HG03439 (cell line): ENCODE measurements around the gene GTF3C2.
"Not testable (repeated sequence)": the region's sequence is repeated elsewhere in the genome, so short reads cannot be mapped to it uniquely, and the experiment has no call there.

Source experiments
- ATAC-seq: cut with Tn5 transposase; IDR thresholded peaks from one replicate; pipeline ENCODE4 v1.9.1; 2021; ENCODE audit warnings: mild to moderate bottlenecking, moderate library complexity; ENCODE audit not compliant: unreplicated experiment

Gene GTF3C2

DNA sequence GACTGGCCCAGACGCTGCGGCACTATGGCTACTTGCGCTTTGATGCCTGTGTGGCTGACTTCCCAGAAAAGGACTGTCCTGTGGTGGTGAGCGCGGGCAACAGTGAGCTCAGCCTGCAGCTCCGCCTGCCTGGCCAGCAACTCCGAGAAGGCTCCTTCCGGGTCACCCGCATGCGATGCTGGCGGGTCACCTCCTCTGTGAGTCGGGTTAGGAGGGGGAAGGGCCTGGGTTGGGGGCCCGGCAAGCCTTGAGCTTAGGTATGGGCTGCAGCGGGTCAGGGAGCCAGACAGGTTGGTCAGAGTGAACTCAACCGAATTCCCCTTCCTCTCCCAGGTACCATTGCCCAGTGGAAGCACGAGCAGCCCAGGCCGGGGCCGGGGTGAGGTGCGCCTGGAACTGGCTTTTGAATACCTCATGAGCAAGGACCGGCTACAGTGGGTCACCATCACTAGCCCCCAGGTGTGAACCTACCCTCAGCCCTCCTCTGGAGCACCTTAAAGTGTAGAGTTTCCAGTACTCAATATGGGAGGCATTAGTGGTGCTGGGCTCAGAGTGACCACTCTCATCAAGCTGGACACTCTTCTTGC is 19.0 kb upstream of the GTF3C2 start:
- no peak for ATAC-seq

DNA sequence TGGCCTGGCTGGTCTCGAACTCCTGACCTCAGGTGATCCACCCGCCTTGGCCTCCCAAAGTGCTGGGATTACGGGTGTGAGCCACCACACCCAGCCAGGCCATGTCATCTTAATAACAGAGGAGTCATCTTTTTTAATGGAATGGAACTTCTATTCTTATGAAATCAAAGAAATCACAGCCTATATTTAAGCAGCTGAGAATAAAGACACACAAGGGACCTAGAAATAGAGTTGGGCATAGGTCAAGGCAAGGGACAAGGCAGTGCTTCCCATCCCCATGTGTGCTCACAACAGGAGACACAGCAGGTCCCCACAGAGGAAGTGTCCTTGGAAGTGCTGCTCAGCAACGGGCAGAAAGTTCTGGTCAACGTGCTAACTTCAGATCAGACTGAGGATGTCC is 17.0 kb upstream of the GTF3C2 start:
- ATAC-seq = no peak

GRCh38 chr2:27372937-27373336 is 16.4 kb upstream of the GTF3C2 start:
- ATAC-seq = no peak

- ATAC-seq = peak; percentile 2
Measured at GRCh38 chr2:27370816-27371620, 14.5 kb upstream of the GTF3C2 start.

GRCh38 chr2:27370026-27370815 is 13.7 kb upstream of the GTF3C2 start, which contains the start of the genes EIF2B4 and SNX17:
TSS of gene EIF2B4 (minus strand) at chr2:27370338. CDS start at chr2:27370314, 24 bp downstream.
TSS of gene SNX17 (plus strand) at chr2:27370616. CDS start at chr2:27370744, 128 bp downstream.
- ATAC-seq = peak; percentile 89

- no peak for ATAC-seq
Measured at GRCh38 chr2:27369471-27370025, 13.0 kb upstream of the GTF3C2 start.

DNA sequence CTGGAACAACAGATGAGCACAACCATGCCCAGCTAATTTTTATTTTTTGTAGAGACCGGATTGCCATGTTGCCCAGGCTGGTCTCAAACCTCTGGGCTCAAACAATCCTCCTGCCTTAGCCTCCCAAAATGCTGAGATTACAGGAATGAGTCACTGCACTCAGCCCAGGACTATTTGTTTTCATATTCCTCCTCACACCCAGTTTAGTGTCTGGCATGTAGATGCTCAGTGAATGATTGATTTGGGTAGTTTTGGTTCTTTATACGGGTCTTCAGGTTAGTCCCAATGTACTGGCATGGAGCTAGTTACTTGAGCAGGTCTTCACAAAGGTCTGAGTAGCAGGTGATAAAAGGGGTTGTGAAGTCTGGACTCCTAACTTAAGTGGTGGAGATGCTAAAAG is 7.4 kb upstream of the GTF3C2 start:
- no peak for ATAC-seq

GRCh38 chr2:27362678-27363420 is 6.3 kb upstream of the GTF3C2 start:
- no peak for ATAC-seq

- ATAC-seq = peak; percentile 36
Measured at GRCh38 chr2:27356056-27356381, 545 bp downstream of the GTF3C2 start.

DNA sequence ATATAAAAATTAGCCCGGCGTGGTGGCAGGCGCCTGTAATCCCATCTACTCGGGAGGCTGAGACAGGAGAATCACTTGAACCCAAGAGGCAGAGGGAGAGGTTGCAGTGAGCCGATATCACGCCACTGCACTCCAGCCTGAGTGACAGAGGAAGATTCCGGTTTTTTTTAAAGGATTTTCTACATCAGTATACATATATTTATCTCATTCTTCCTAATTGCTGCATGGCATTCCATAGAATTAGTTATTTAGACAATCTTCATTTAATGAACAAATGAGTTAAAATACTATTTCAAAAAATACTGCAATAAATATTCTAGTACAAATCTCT is 2.0 kb downstream of the GTF3C2 start:
- ATAC-seq = no peak

GRCh38 chr2:27353762-27354596 is 2.6 kb downstream of the GTF3C2 start:
- no peak for ATAC-seq

GRCh38 chr2:27353386-27353761 is 3.2 kb downstream of the GTF3C2 start:
- ATAC-seq = not testable (repeated sequence)

GRCh38 chr2:27351802-27352598 is 4.6 kb downstream of the GTF3C2 start:
- ATAC-seq = no peak

DNA sequence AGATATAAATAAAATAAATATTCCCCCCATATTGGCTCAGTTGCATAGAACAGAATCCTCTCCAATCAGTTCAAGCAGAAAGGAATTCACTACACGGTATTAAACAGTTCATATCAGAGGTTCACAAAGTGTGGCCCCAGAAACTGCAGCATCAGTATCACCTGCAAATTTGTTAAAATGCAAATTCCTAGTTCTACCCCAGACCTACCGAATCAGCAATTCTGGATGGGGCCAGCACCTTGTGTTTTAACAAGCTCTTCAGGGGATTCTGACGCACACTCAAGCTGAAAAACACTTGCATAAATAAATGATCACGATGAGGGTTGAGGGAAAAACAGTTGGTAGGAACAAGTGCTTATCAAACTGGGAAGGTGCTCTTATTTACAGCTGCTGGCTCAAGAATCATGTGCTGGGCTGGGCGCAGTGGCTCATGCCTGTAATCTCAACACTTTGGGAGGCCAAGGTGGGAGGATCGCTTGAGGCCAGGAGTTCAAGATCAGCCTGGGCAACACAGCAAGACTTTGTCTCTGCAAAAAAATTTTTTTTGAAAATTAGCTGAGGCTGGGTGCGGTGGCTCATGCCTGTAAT is 6.4 kb downstream of the GTF3C2 start:
- ATAC-seq = no peak

DNA sequence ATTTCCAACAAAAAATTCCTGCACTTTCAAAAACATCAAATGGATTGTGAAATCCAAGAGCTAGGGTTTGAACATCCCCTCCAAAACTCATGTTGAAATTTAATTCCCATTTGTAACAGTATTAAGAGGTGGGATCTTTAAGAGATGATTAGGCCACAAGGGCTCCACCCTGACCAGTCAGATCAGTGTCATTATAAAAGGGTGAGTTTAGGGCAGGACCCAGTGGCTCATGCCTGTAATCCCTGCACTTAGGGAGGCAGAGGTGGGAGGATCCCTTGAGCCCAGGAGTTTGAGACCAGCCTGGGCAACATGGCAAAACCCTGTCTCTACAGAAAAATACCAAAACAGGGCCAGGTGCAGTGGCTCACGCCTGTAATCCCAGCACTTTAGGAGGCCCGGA is 8.9 kb downstream of the GTF3C2 start:
- no peak for ATAC-seq

GRCh38 chr2:27336173-27336572 is 20.4 kb downstream of the GTF3C2 start:
- ATAC-seq = no peak

DNA sequence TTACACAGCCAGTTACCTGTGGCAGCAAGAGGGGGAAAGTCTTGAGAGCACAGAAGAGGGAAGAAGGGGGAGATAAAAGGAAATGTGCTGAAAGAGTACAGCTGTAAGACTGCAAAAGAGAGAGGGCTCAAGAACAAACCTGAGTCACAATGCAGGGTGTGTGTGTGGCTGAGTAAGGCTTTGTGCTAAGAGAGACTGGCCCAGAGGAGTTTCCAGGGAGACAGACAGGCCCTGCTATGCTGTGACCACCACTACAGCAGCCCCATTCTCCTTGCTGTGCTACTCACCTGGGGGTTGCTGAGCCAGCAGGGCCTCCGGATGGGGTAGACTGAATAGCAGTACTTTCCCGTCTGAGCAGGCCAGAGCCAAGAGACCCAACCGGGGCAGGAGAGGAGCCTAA is 21.3 kb downstream of the GTF3C2 start:
- ATAC-seq = no peak

DNA sequence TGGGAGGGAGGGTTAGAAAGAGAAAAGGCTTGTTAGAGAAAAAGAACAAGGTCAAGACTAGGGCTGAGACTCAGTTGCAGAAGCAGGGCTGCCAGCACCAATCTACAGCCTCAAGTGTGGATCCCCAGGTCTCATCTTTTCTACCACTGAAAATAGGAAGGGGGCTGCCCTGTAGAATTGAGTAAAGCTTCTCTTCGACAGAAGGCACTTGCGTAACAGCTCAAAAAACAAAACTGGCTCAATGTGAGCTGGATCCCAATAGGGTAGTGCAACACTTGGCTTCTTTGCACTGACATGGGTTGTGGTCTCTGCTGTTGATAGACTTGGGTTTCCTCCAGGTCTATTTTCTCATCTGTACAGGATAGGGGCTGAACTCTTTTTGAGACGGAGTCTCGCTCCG is 31.8 kb downstream of the GTF3C2 start:
- ATAC-seq = no peak
